HepG2 (cell line): ENCODE results near the gene ZBED3. TPM values are rescaled to one million over a fixed set of nuclear protein-coding genes. Genes with fewer than 3 reads are reported as not detected.

Source experiments
- ATF3 ChIP-seq: sonication (generic); formaldehyde crosslinking; IDR thresholded peaks from 2 replicates; pipeline ENCODE4 v1.4.0; 2020; ENCODE audit warnings: missing genetic modification reagents
- CEBPG ChIP-seq: IDR thresholded peaks from 2 replicates; pipeline ENCODE4 v1.6.1; 2016
- ERF ChIP-seq: IDR thresholded peaks from 2 replicates; pipeline ENCODE4 v1.6.1; 2018; ENCODE audit warnings: missing biosample characterization, missing genetic modification reagents
- HMGA1 ChIP-seq: sonication (generic); formaldehyde crosslinking; conservative IDR thresholded peaks from 2 replicates; pipeline ENCODE4 v1.4.0; 2020; ENCODE audit warnings: missing genetic modification reagents
- HNRNPL ChIP-seq: fragments of 200-400 bp; formaldehyde crosslinking; IDR thresholded peaks from 2 replicates; pipeline ENCODE4 v1.6.1; 2017; ENCODE audit warnings: mild to moderate bottlenecking, low read depth, low read length
- MAF1 ChIP-seq: sonication (generic); formaldehyde crosslinking; IDR thresholded peaks from 2 replicates; pipeline ENCODE4 v1.5.0; 2020; ENCODE audit warnings: missing genetic modification reagents, borderline replicate concordance
- MTF1 ChIP-seq: sonication (generic); formaldehyde crosslinking; IDR thresholded peaks from 2 replicates; pipeline ENCODE4 v1.5.0; 2020; ENCODE audit warnings: missing genetic modification reagents
- SIN3B ChIP-seq: fragments of 150-350 bp; IDR thresholded peaks from 2 replicates; pipeline ENCODE4 v1.6.1; 2014; ENCODE audit warnings: low read length
- TBX2 ChIP-seq: sonication (generic); formaldehyde crosslinking; IDR thresholded peaks from 2 replicates; pipeline ENCODE4 v1.5.0; 2020; ENCODE audit warnings: missing genetic modification reagents, mild to moderate bottlenecking, borderline replicate concordance
- TCF7 ChIP-seq: sonication (generic); IDR thresholded peaks from 2 replicates; pipeline ENCODE4 v1.6.1; 2016; ENCODE audit warnings: antibody characterized with exemption, low read depth
- TEAD2 ChIP-seq: sonication (generic); formaldehyde crosslinking; IDR thresholded peaks from 2 replicates; pipeline ENCODE4 v1.9.0; 2021; ENCODE audit warnings: missing genetic modification reagents
- ZMYM4 ChIP-seq: sonication (generic); formaldehyde crosslinking; IDR thresholded peaks from 2 replicates; pipeline ENCODE4 v1.8.1; 2023; ENCODE audit warnings: mild to moderate bottlenecking, missing genetic modification reagents
- ZNF263 ChIP-seq: sonication (generic); formaldehyde crosslinking; IDR thresholded peaks from 2 replicates; pipeline ENCODE4 v1.4.0; 2020; ENCODE audit warnings: missing genetic modification reagents
- ZNF335 ChIP-seq: sonication (generic); formaldehyde crosslinking; IDR thresholded peaks from 2 replicates; pipeline ENCODE4 v1.4.0; 2020; ENCODE audit warnings: missing genetic modification reagents
- ZNF367 ChIP-seq: sonication (generic); formaldehyde crosslinking; IDR thresholded peaks from 2 replicates; pipeline ENCODE4 v1.4.0; 2020; ENCODE audit warnings: missing genetic modification reagents, borderline replicate concordance
- ZNF567 ChIP-seq: sonication (generic); formaldehyde crosslinking; IDR thresholded peaks from 2 replicates; pipeline ENCODE4 v1.8.1; 2023; ENCODE audit warnings: mild to moderate bottlenecking, missing genetic modification reagents, borderline replicate concordance
- ZNF644 ChIP-seq: IDR thresholded peaks from 2 replicates; pipeline ENCODE4 v1.6.1; 2016; ENCODE audit warnings: low read depth
- ZNF660 ChIP-seq: sonication (generic); formaldehyde crosslinking; IDR thresholded peaks from 2 replicates; pipeline ENCODE4 v1.5.1; 2020; ENCODE audit warnings: mild to moderate bottlenecking, low read depth, missing genetic modification reagents, borderline replicate concordance
- ZNF777 ChIP-seq: sonication (generic); formaldehyde crosslinking; IDR thresholded peaks from 2 replicates; pipeline ENCODE4 v1.4.0; 2020; ENCODE audit warnings: missing genetic modification reagents
- ZNF816 ChIP-seq: sonication (generic); formaldehyde crosslinking; IDR thresholded peaks from 2 replicates; pipeline ENCODE4 v1.8.0; 2022; ENCODE audit warnings: missing genetic modification reagents, mild to moderate bottlenecking, borderline replicate concordance
- ZSCAN22 ChIP-seq: sonication (generic); formaldehyde crosslinking; IDR thresholded peaks from 2 replicates; pipeline ENCODE4 v1.4.0; 2020; ENCODE audit warnings: mild to moderate bottlenecking, missing genetic modification reagents
- polyA plus RNA-seq, 8 experiments: library from polyadenylated mRNA; depleted of rRNA in 3 of 8; stranded (reverse) in 7 of 8; unstranded in 1 of 8; fragments of >200 nt; fragmentation: Illumina TruSeq in 4 of 8; extraction: Trizol in 4 of 8; gene quantifications; 2 replicates each; pipeline versions ENCODE4 v1.2.1 to v1.2.3, GENCODE V29; 2011 to 2016; ENCODE audit warnings: low read depth in 4 of 8, missing spikeins in 1 of 8, mixed read lengths in 1 of 8; ENCODE audit not compliant: insufficient read depth in 1 of 8
- total RNA-seq, 5 experiments: library from RNA; depleted of rRNA; stranded (reverse); fragments of >200 nt; fragmentation: Illumina TruSeq; extraction: Trizol; gene quantifications; 2 replicates each; pipeline ENCODE4 v1.2.3, GENCODE V29; 2016; ENCODE audit warnings: low read depth in 1 of 5
- TF ChIP-seq, protein P1 (sequence below): sonication (generic); formaldehyde crosslinking; IDR thresholded peaks from 2 replicates; pipeline ENCODE4 v1.8.0; 2022; ENCODE audit warnings: missing genetic modification reagents, mild to moderate bottlenecking, moderate library complexity, borderline replicate concordance
- TF ChIP-seq, protein P2 (sequence below): sonication (generic); formaldehyde crosslinking; IDR thresholded peaks from 2 replicates; pipeline ENCODE4 v1.5.1; 2020; ENCODE audit warnings: missing genetic modification reagents, mild to moderate bottlenecking, borderline replicate concordance
- TF ChIP-seq, protein P3 (sequence below): IDR thresholded peaks from 2 replicates; pipeline ENCODE4 v1.6.1; 2018; ENCODE audit warnings: missing genetic modification reagents, mild to moderate bottlenecking, missing compliant biosample characterization
- TF ChIP-seq, protein P4 (sequence below): sonication (generic); formaldehyde crosslinking; IDR thresholded peaks from 2 replicates; pipeline ENCODE4 v1.8.0; 2023; ENCODE audit warnings: mild to moderate bottlenecking, missing genetic modification reagents

ZBED3 gene
- total and polyA plus RNA-seq, 2 of the 13 experiments (the other 11 are each of a cell fraction or from before 2014, with no cell fraction given): 2.3 to 8.1 TPM

GRCh38 chr5:77086689-77087483, at the start of gene ZBED3 (continued):
- TF ChIP-seq, protein P1, sequence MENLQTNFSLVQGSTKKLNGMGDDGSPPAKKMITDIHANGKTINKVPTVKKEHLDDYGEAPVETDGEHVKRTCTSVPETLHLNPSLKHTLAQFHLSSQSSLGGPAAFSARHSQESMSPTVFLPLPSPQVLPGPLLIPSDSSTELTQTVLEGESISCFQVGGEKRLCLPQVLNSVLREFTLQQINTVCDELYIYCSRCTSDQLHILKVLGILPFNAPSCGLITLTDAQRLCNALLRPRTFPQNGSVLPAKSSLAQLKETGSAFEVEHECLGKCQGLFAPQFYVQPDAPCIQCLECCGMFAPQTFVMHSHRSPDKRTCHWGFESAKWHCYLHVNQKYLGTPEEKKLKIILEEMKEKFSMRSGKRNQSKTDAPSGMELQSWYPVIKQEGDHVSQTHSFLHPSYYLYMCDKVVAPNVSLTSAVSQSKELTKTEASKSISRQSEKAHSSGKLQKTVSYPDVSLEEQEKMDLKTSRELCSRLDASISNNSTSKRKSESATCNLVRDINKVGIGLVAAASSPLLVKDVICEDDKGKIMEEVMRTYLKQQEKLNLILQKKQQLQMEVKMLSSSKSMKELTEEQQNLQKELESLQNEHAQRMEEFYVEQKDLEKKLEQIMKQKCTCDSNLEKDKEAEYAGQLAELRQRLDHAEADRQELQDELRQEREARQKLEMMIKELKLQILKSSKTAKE (CRISPR knock-in tag): no peak
- TF ChIP-seq ATF3 (CRISPR knock-in tag): peak; percentile 82
- no peak for TF ChIP-seq MAF1 (CRISPR knock-in tag)
- peak; percentile 97 for TF ChIP-seq CEBPG
- TF ChIP-seq, protein P2, sequence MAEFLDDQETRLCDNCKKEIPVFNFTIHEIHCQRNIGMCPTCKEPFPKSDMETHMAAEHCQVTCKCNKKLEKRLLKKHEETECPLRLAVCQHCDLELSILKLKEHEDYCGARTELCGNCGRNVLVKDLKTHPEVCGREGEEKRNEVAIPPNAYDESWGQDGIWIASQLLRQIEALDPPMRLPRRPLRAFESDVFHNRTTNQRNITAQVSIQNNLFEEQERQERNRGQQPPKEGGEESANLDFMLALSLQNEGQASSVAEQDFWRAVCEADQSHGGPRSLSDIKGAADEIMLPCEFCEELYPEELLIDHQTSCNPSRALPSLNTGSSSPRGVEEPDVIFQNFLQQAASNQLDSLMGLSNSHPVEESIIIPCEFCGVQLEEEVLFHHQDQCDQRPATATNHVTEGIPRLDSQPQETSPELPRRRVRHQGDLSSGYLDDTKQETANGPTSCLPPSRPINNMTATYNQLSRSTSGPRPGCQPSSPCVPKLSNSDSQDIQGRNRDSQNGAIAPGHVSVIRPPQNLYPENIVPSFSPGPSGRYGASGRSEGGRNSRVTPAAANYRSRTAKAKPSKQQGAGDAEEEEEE (CRISPR knock-in tag): no peak
- no peak for TF ChIP-seq TCF7
- peak; percentile 90 for TF ChIP-seq TBX2 (CRISPR knock-in tag)
- TF ChIP-seq ZNF816 (CRISPR knock-in tag): no peak
- TF ChIP-seq, protein P3, sequence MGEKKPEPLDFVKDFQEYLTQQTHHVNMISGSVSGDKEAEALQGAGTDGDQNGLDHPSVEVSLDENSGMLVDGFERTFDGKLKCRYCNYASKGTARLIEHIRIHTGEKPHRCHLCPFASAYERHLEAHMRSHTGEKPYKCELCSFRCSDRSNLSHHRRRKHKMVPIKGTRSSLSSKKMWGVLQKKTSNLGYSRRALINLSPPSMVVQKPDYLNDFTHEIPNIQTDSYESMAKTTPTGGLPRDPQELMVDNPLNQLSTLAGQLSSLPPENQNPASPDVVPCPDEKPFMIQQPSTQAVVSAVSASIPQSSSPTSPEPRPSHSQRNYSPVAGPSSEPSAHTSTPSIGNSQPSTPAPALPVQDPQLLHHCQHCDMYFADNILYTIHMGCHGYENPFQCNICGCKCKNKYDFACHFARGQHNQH (CRISPR knock-in tag): peak; percentile 5
- no peak for TF ChIP-seq HMGA1 (CRISPR knock-in tag)
- TF ChIP-seq TEAD2 (CRISPR knock-in tag): no peak
- TF ChIP-seq ZNF660: no peak
- no peak for TF ChIP-seq ZNF567 (CRISPR knock-in tag)
- TF ChIP-seq ZNF367 (CRISPR knock-in tag): no peak
- TF ChIP-seq ZSCAN22 (CRISPR knock-in tag): 0 out of 2 replicates have a peak, but pooled peaks have one; percentile 12
- TF ChIP-seq ERF (CRISPR knock-in tag): no peak; the same call in 1 of the 2 replicates
- TF ChIP-seq ZNF263: 0 out of 2 replicates have a peak, but pooled peaks have one; percentile 31
- TF ChIP-seq HNRNPL: no peak
- TF ChIP-seq ZNF335 (CRISPR knock-in tag): peak; percentile 95
- TF ChIP-seq ZMYM4: peak; percentile 37
- no peak for TF ChIP-seq SIN3B
- TF ChIP-seq, protein P4, sequence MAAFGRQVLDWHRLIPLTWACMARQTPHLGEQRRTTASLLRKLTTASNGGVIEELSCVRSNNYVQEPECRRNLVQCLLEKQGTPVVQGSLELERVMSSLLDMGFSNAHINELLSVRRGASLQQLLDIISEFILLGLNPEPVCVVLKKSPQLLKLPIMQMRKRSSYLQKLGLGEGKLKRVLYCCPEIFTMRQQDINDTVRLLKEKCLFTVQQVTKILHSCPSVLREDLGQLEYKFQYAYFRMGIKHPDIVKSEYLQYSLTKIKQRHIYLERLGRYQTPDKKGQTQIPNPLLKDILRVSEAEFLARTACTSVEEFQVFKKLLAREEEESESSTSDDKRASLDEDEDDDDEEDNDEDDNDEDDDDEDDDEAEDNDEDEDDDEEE (CRISPR knock-in tag): 0 out of 2 replicates have a peak, but pooled peaks have one; percentile 20
- 0 out of 2 replicates have a peak, but pooled peaks have one; percentile 21 for TF ChIP-seq MTF1 (CRISPR knock-in tag)
- no peak for TF ChIP-seq ZNF644
- peak; percentile 69 for TF ChIP-seq ZNF777 (CRISPR knock-in tag)
